Transverse colon (tissue), 4 donors: ENCODE results near the gene NIF3L1. TPM values are rescaled to one million over a fixed set of nuclear protein-coding genes. Genes with fewer than 3 reads are reported as not detected.

Experiments
- DNase-seq: peaks from one replicate; pipeline ENCODE4 v3.0.0-alpha.2; 2019
- H3K27ac ChIP-seq, 4 donors: fragments of 200-600 bp; sonication (generic); 2 replicates each; pipeline ENCODE4 v1.5.1; 2016 to 2018; ENCODE audit warnings: inconsistent platforms in 4 of 4
- H3K27me3 ChIP-seq: fragments of 200-600 bp; sonication (generic); 2 replicates; pipeline ENCODE4 v1.5.1; 2017; ENCODE audit warnings: inconsistent platforms
- H3K36me3 ChIP-seq, 4 donors: fragments of 200-600 bp; sonication (generic); 2 replicates each; pipeline ENCODE4 v1.5.1; 2017 to 2019; ENCODE audit warnings: inconsistent platforms in 4 of 4
- H3K4me1 ChIP-seq, 4 donors: fragments of 200-600 bp; sonication (generic); 2 replicates each; pipeline ENCODE4 v1.5.1; 2017 to 2020; ENCODE audit warnings: inconsistent platforms in 4 of 4
- H3K4me3 ChIP-seq, 4 donors: fragments of 200-600 bp; sonication (generic); 1 replicate in 1 of 4; 2 replicates in 3 of 4; pipeline versions ENCODE4 v1.5.1 to v1.6.1; 2017 to 2019; ENCODE audit warnings: inconsistent platforms in 4 of 4
- H3K9me3 ChIP-seq, 2 donors: fragments of 200-600 bp; sonication (generic); 2 replicates each; pipeline ENCODE4 v1.5.1; 2017 to 2019; ENCODE audit warnings: inconsistent platforms in 2 of 2
- CTCF ChIP-seq, 5 experiments: fragments of 200-600 bp in 3 of 5; fragments of 450-650 bp in 2 of 5; sonication (generic) in 3 of 5; IDR thresholded peaks; 1 replicate in 2 of 5; 2 replicates in 3 of 5; pipeline ENCODE4 v1.5.1; 2016 to 2017; ENCODE audit warnings: antibody characterized with exemption in 5 of 5, inconsistent platforms in 3 of 5, mild to moderate bottlenecking in 2 of 5, moderate library complexity in 1 of 5
- EP300 ChIP-seq: sonication (generic); formaldehyde crosslinking; IDR thresholded peaks from one replicate; pipeline ENCODE4 v1.6.1; 2017; ENCODE audit warnings: antibody characterized with exemption, low read depth
- POLR2A ChIP-seq: fragments of 450-650 bp; IDR thresholded peaks from one replicate; pipeline ENCODE4 v1.6.1; 2016; ENCODE audit warnings: antibody characterized with exemption, mild to moderate bottlenecking, moderate library complexity
- POLR2AphosphoS5 ChIP-seq, 3 donors: sonication (generic); formaldehyde crosslinking; IDR thresholded peaks; one replicate each; pipeline ENCODE4 v1.6.1; 2016; ENCODE audit warnings: antibody characterized with exemption in 3 of 3
- WGBS, 2 donors: methylation state at CpG; one replicate each; pipeline ENCODE4 v1.1.5; 2018; ENCODE audit warnings: low coverage in 1 of 2; 5-methylcytosine and 5-hydroxymethylcytosine counted together
- in situ Hi-C, 4 donors: fragments of 200-750 bp; cut with MboI; loops; one replicate each; pipeline versions ENCODE4 v1.15.0 to v1.15.1; 2017; ENCODE audit warnings: low sequenced_read_pairs in 3 of 4, low pct_ligation_motif_present in 1 of 4, low pct_unique_long_range_greater_than_20kb in 1 of 4
- intact Hi-C: fragments of 100-400 bp; cut with DNase I; formaldehyde crosslinking; loops from one replicate; pipeline ENCODE4 v1.15.1; 2023; ENCODE audit warnings: low total_unique reads
- total RNA-seq, 4 donors: library from RNA; depleted of rRNA; stranded (reverse); fragments of >200 nt; gene quantifications; one replicate each; pipeline ENCODE4 v1.1.0, GENCODE V29; 2016

NIF3L1 gene
- total RNA-seq, 4 donors from 2014 or later: 14.5 to 26.6 (median 21.5) TPM

GRCh38 chr2:200922439-200922838 lies 33.3 kb downstream of the NIF3L1 start:
- Histone ChIP-seq H3K27ac (no peak overlapping the region), H3K36me3 (peaks cover 0 to 62% (median 31%) of the 10 kb centered on the region in 4 donors), H3K4me3 (no peak overlapping the region), H3K9me3 (no peaks in the 10 kb centered on the region), H3K27me3 (no peaks in the 10 kb centered on the region), H3K4me1 (no peaks in the 10 kb centered on the region)
- 83 to 88% methylated on average over 3 to 6 of the region's 6 CpGs for WGBS, 2 donors
- intact Hi-C loops (no loop called here), in situ Hi-C loops (loop anchor here in 3 of 4 donors (25.0 kb wide), 3 partner anchors 140 to 465 kb away; partner anchors contain the start of genes HYCC2 (in 2 of the 3) and NDUFB3 (in 2 of the 3))
- no peak for DNase-seq
- TF ChIP-seq EP300 (no peak), POLR2A (no peak), CTCF (IDR thresholded peaks at IDR 0.05) (no peak), POLR2AphosphoS5 (IDR thresholded peaks at IDR 0.05) (no peak)

GRCh38 chr2:200929334-200930249 lies 40.4 kb downstream of the NIF3L1 start:
- no peak for DNase-seq
- H3K36me3 ChIP-seq: peaks cover 0 to 64% (median 26%) of the 10 kb centered on the region in 4 donors
- no peaks in the 10 kb centered on the region for H3K9me3 ChIP-seq
- WGBS, 2 donors: 75 to 83% methylated on average over 2 of the region's 2 CpGs
- H3K27ac ChIP-seq: no peak overlapping the region
- intact Hi-C loops (no loop called here), in situ Hi-C loops (no loop called here)
- no peaks in the 10 kb centered on the region for H3K27me3 ChIP-seq
- no peak for TF ChIP-seq CTCF (IDR thresholded peaks at IDR 0.05)
- TF ChIP-seq POLR2AphosphoS5 (IDR thresholded peaks at IDR 0.05): no peak
- no peak for TF ChIP-seq EP300
- TF ChIP-seq POLR2A: no peak
- H3K4me1 ChIP-seq: no peaks in the 10 kb centered on the region
- H3K4me3 ChIP-seq: no peak overlapping the region

- Histone ChIP-seq H3K9me3 (no peaks in the 10 kb centered on the region), H3K27me3 (no peaks in the 10 kb centered on the region), H3K36me3 (peaks cover 0 to 65% (median 26%) of the 10 kb centered on the region in 4 donors), H3K27ac (no peak overlapping the region), H3K4me1 (no peaks in the 10 kb centered on the region), H3K4me3 (no peak overlapping the region)
- in situ Hi-C loops (no loop called here), intact Hi-C loops (no loop called here)
- 61 to 73% methylated on average over 3 of the region's 3 CpGs for WGBS, 2 donors
- no peak for DNase-seq
- TF ChIP-seq POLR2AphosphoS5 (IDR thresholded peaks at IDR 0.05): no peak
- TF ChIP-seq EP300: no peak
- TF ChIP-seq CTCF (IDR thresholded peaks at IDR 0.05): no peak
- TF ChIP-seq POLR2A: no peak
Observed at GRCh38 chr2:200930947-200931626, 41.9 kb downstream of the NIF3L1 start.

- no peak for DNase-seq
- in situ Hi-C loops (no loop called here), intact Hi-C loops (no loop called here)
- no peak overlapping the region for H3K4me3 ChIP-seq
- H3K27ac ChIP-seq: no peak overlapping the region
- no peaks in the 10 kb centered on the region for H3K9me3 ChIP-seq
- H3K36me3 ChIP-seq: peaks cover 0 to 76% (median 24%) of the 10 kb centered on the region in 4 donors
- TF ChIP-seq EP300 (no peak), POLR2A (no peak), POLR2AphosphoS5 (IDR thresholded peaks at IDR 0.05) (no peak), CTCF (IDR thresholded peaks at IDR 0.05) (no peak)
- WGBS, 2 donors: 94 to 100% methylated on average over 1 of the region's 1 CpG
- H3K4me1 ChIP-seq: no peaks in the 10 kb centered on the region
- H3K27me3 ChIP-seq: no peaks in the 10 kb centered on the region
Observed at GRCh38 chr2:200939832-200940231, 50.7 kb downstream of the NIF3L1 start.
